ENCODE results near the gene SELENOV. TPM values are rescaled to one million over a fixed set of nuclear protein-coding genes. Genes with fewer than 3 reads are reported as not detected.

SELENOV gene
- total RNA-seq, 2 donors from 2014 or later: not detected

- Histone ChIP-seq H3K9me3 (no peaks in the 10 kb centered on the region), H3K4me3 (peak overlapping the region; percentile 35), H3K27me3 (peaks cover 38% of the 10 kb centered on the region), H3K4me1 (no peaks in the 10 kb centered on the region), H3K36me3 (no peaks in the 10 kb centered on the region), H3K9ac (ENCODE audit: low read depth in 2 of 2, low read length in 2 of 2) (no peak overlapping the region), H3K27ac (no peak overlapping the region)
- no peak for DNase-seq
- TF ChIP-seq CTCF (IDR thresholded peaks at IDR 0.05): no peak
- intact Hi-C loops (cut with DNase I): no loop called here
These were observed 7.1 kb upstream of the SELENOV start for GRCh38 chr19:39507715-39508364.

- Histone ChIP-seq H3K4me3 (no peak overlapping the region), H3K36me3 (no peaks in the 10 kb centered on the region), H3K9ac (ENCODE audit: low read depth in 2 of 2, low read length in 2 of 2) (no peak overlapping the region), H3K27me3 (peaks cover 38% of the 10 kb centered on the region), H3K4me1 (no peaks in the 10 kb centered on the region), H3K27ac (no peak overlapping the region), H3K9me3 (no peaks in the 10 kb centered on the region)
- DNase-seq: no peak
- intact Hi-C loops (cut with DNase I): no loop called here
- TF ChIP-seq CTCF (IDR thresholded peaks at IDR 0.05): no peak
These were observed 6.3 kb upstream of the SELENOV start for GRCh38 chr19:39508629-39509028.

GRCh38 chr19:39509233-39509632 is 5.7 kb upstream of the SELENOV start:
- H3K9me3 ChIP-seq: no peaks in the 10 kb centered on the region
- peaks cover 44% of the 10 kb centered on the region for H3K27me3 ChIP-seq
- intact Hi-C loops (cut with DNase I): no loop called here
- no peak for TF ChIP-seq CTCF (IDR thresholded peaks at IDR 0.05)
- H3K4me3 ChIP-seq: no peak overlapping the region
- H3K36me3 ChIP-seq: no peaks in the 10 kb centered on the region
- no peak overlapping the region for H3K9ac ChIP-seq (ENCODE audit: low read depth in 2 of 2, low read length in 2 of 2)
- no peak for DNase-seq
- no peaks in the 10 kb centered on the region for H3K4me1 ChIP-seq
- no peak overlapping the region for H3K27ac ChIP-seq

GRCh38 chr19:39512988-39513387 is 2.0 kb upstream of the SELENOV start:
- no peaks in the 10 kb centered on the region for H3K9me3 ChIP-seq
- no peak for TF ChIP-seq CTCF (IDR thresholded peaks at IDR 0.05)
- H3K27me3 ChIP-seq: peaks cover 37% of the 10 kb centered on the region
- H3K36me3 ChIP-seq: no peaks in the 10 kb centered on the region
- H3K4me3 ChIP-seq: no peak overlapping the region
- no peak overlapping the region for H3K27ac ChIP-seq
- no peaks in the 10 kb centered on the region for H3K4me1 ChIP-seq
- H3K9ac ChIP-seq (ENCODE audit: low read depth in 2 of 2, low read length in 2 of 2): no peak overlapping the region
- no peak for DNase-seq
- intact Hi-C loops (cut with DNase I): no loop called here

- no peaks in the 10 kb centered on the region for H3K9me3 ChIP-seq
- H3K9ac ChIP-seq (ENCODE audit: low read depth in 2 of 2, low read length in 2 of 2): no peak overlapping the region
- peak overlapping the region; percentile 2 for H3K4me3 ChIP-seq
- H3K27me3 ChIP-seq: peaks cover 26% of the 10 kb centered on the region
- intact Hi-C loops (cut with DNase I): no loop called here
- no peak for DNase-seq
- no peaks in the 10 kb centered on the region for H3K4me1 ChIP-seq
- H3K27ac ChIP-seq: no peak overlapping the region
- no peak for TF ChIP-seq CTCF (IDR thresholded peaks at IDR 0.05)
- no peaks in the 10 kb centered on the region for H3K36me3 ChIP-seq
These were observed 732 bp downstream of the SELENOV start for GRCh38 chr19:39515551-39516191.

Measured in colonic mucosa (tissue), 4 donors.